Esophagus muscularis mucosa (tissue), 3 donors: ENCODE data around the gene UBAP1.

ENCODE experiments used
- CTCF ChIP-seq, 3 experiments: fragments of 200-600 bp in 2 of 3; fragments of 450-650 bp in 1 of 3; sonication (generic) in 2 of 3; IDR thresholded peaks; one replicate each; pipeline ENCODE4 v1.5.1; 2017 to 2019; ENCODE audit warnings: antibody characterized with exemption in 3 of 3, mild to moderate bottlenecking in 2 of 3, moderate library complexity in 1 of 3
- EP300 ChIP-seq: sonication (generic); formaldehyde crosslinking; IDR thresholded peaks from one replicate; pipeline ENCODE4 v1.6.1; 2017; ENCODE audit warnings: antibody characterized with exemption

- TF ChIP-seq EP300 (no peak), CTCF (IDR thresholded peaks at IDR 0.05) (no peak)
Observed at GRCh38 chr9:34151398-34151797, 27.4 kb upstream of the UBAP1 start.
